ENCODE data around the gene ZYX. TPM values are rescaled to one million over a fixed set of nuclear protein-coding genes. Genes with fewer than 3 reads are reported as not detected.

Gene ZYX
- total RNA-seq, 1 experiment from 2014 or later, result 237 TPM

DNA sequence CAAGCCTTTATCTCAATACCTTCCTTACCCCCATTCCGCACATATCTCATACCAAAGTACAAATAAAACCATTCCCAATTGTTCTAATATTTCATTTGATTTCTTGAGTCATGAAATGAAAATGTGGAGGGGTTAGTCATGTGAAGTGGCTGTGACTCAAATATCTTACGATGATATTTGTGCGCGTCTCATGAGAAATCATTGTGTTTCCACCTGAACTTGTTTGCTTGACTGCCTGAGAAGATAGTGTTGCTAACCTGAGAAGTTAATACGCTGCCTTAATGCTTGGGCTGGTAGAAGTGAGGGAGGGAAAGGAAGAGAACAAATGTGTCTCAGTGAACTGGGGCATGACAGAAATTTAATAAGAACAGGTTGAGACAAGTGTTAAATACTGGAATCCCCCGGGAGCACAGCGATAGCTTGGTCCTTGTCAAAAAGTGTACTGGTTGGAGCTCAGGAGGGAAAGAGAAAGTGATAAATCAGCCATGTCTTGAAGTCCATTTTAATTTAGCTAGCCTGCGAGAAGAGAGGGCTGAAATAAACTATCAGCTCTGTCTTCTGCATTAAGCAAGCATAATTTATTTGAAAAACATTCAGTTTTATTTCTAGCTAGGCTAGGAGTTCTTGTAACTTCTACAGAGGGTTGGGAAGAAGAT, 34.7 kb downstream of the ZYX start:
- no peak overlapping the region for H3K4me2 ChIP-seq (ENCODE audit: insufficient read depth, insufficient read length, low read length)
- no peak overlapping the region for H3K23ac ChIP-seq (ENCODE audit: insufficient read length, low read depth, low read length)
- H2BK20ac ChIP-seq (ENCODE audit: low read depth, low read length, poor library complexity, severe bottlenecking), result no peak overlapping the region
- Mint-ChIP-seq H3K27ac (peak overlapping the region in 1 of 3 experiments; percentile 14; a peak in 1 of 7 replicates), H3K36me3 (ENCODE audit: insufficient read depth in 1 of 3, low read depth in 3 of 3) (peaks cover 4 to 16% (median 11%) of the 10 kb centered on the region in 3 experiments), H3K9me3 (peaks cover 5 to 15% of the 10 kb centered on the region in 2 experiments; a peak in 4 of 5 replicates), H3K4me3 (no peak overlapping the region), H3K27me3 (ENCODE audit: low read depth) (no peaks in the 10 kb centered on the region; the same call in 1 of the 2 replicates), H3K4me1 (peaks cover 54 to 58% of the 10 kb centered on the region in 2 experiments)
- no peak overlapping the region for H2BK120ac ChIP-seq (ENCODE audit: low read depth, low read length, poor library complexity, severe bottlenecking)
- no peak overlapping the region for H4K5ac ChIP-seq (ENCODE audit: insufficient read length, low read depth, low read length)
- DNase-seq, result no peak
- no peak overlapping the region for H2BK15ac ChIP-seq (ENCODE audit: low read depth, low read length)
- H2AK5ac ChIP-seq (ENCODE audit: insufficient read length, low read length), result no peak overlapping the region
- TF ChIP-seq, protein P1, sequence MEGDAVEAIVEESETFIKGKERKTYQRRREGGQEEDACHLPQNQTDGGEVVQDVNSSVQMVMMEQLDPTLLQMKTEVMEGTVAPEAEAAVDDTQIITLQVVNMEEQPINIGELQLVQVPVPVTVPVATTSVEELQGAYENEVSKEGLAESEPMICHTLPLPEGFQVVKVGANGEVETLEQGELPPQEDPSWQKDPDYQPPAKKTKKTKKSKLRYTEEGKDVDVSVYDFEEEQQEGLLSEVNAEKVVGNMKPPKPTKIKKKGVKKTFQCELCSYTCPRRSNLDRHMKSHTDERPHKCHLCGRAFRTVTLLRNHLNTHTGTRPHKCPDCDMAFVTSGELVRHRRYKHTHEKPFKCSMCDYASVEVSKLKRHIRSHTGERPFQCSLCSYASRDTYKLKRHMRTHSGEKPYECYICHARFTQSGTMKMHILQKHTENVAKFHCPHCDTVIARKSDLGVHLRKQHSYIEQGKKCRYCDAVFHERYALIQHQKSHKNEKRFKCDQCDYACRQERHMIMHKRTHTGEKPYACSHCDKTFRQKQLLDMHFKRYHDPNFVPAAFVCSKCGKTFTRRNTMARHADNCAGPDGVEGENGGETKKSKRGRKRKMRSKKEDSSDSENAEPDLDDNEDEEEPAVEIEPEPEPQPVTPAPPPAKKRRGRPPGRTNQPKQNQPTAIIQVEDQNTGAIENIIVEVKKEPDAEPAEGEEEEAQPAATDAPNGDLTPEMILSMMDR (conservative IDR thresholded peaks at IDR 0.05), result no peak
- H4K91ac ChIP-seq (ENCODE audit: insufficient read length, low read depth, low read length), result no peak overlapping the region
- H3K27ac ChIP-seq (ENCODE audit: insufficient read length, low read depth, low read length), result no peak overlapping the region
- H4K20me1 ChIP-seq (ENCODE audit: control insufficient read depth, insufficient read depth, insufficient read length), result no peaks in the 10 kb centered on the region
- no peak overlapping the region for H4K8ac ChIP-seq (replicated peaks; ENCODE audit: insufficient read length, low read depth, low read length)
- no peak overlapping the region for H3K14ac ChIP-seq (ENCODE audit: insufficient read depth, low read length)
- H3K4ac ChIP-seq (ENCODE audit: low read depth, low read length), result no peak overlapping the region
- H2BK12ac ChIP-seq (ENCODE audit: insufficient read length, low read depth, low read length), result no peak overlapping the region
- no peak overlapping the region for H3K56ac ChIP-seq (ENCODE audit: insufficient read length, low read depth, low read length)
- H3T11ph ChIP-seq (ENCODE audit: low read length), result no peak overlapping the region
- no peaks in the 10 kb centered on the region for H3K79me1 ChIP-seq (ENCODE audit: insufficient read depth, low read depth, low read length, poor library complexity, severe bottlenecking)
- H3K18ac ChIP-seq (ENCODE audit: insufficient read length, low read depth, low read length), result no peak overlapping the region
- 100% methylated on average over 1 of the region's 8 CpGs for WGBS (ENCODE audit: extremely low coverage, insufficient read length, low lambda C conversion rate)
- H3K4me1 ChIP-seq (ENCODE audit: insufficient read depth, low read length), result peaks cover 21% of the 10 kb centered on the region
- H3K9me3 ChIP-seq (ENCODE audit: control insufficient read depth, low read depth, low read length), result no peaks in the 10 kb centered on the region
- no peak overlapping the region for H2BK5ac ChIP-seq (ENCODE audit: insufficient read length, low read length)
- H3K9ac ChIP-seq (ENCODE audit: extremely low read depth, insufficient read length, low read length), result no peak overlapping the region
- H3K79me2 ChIP-seq (ENCODE audit: insufficient read depth, low read length), result no peaks in the 10 kb centered on the region
- no peaks in the 10 kb centered on the region for H3K27me3 ChIP-seq (ENCODE audit: insufficient read depth, low read length)
- H3K23me2 ChIP-seq (ENCODE audit: insufficient read length, low read depth, low read length, poor library complexity, severe bottlenecking), result no peaks in the 10 kb centered on the region
- no peak overlapping the region for H2AFZ ChIP-seq (ENCODE audit: low read length)
